GM12875 (cell line): ENCODE data around the gene PGLYRP3.
"Not testable (repeated sequence)": the region's sequence is repeated elsewhere in the genome, so short reads cannot be mapped to it uniquely, and the experiment has no call there.

ENCODE experiments used
- H3K4me3 ChIP-seq: one replicate; pipeline ENCODE4 v1.5.1; 2011; ENCODE audit warnings: low read depth, low read length, control low read depth
- CTCF ChIP-seq: IDR thresholded peaks from 2 replicates; pipeline ENCODE4 v1.5.1; 2011; ENCODE audit warnings: low read depth, mild to moderate bottlenecking, control low read depth, inconsistent platforms, low read length, moderate library complexity, borderline replicate concordance; ENCODE audit not compliant: insufficient read depth

Gene PGLYRP3

GRCh38 chr1:153322568-153322967 lies 9.8 kb upstream of the PGLYRP3 start:
- TF ChIP-seq CTCF = no peak
- H3K4me3 ChIP-seq = no peak overlapping the region

- H3K4me3 ChIP-seq = not testable (repeated sequence)
Observed at GRCh38 chr1:153318145-153318544, 5.4 kb upstream of the PGLYRP3 start.

- not testable (repeated sequence) for H3K4me3 ChIP-seq
Observed at GRCh38 chr1:153316013-153316412, 3.3 kb upstream of the PGLYRP3 start.

GRCh38 chr1:153314388-153314787 lies 1.6 kb upstream of the PGLYRP3 start:
- not testable (repeated sequence) for H3K4me3 ChIP-seq

GRCh38 chr1:153313288-153313687 lies 536 bp upstream of the PGLYRP3 start:
- no peak for TF ChIP-seq CTCF

GRCh38 chr1:153310526-153310925 lies 2.2 kb downstream of the PGLYRP3 start:
- no peak for TF ChIP-seq CTCF
- H3K4me3 ChIP-seq = no peak overlapping the region

More at GRCh38 chr1:153313288-153313687, 536 bp upstream of the PGLYRP3 start:
- no peak overlapping the region for H3K4me3 ChIP-seq

GRCh38 chr1:153309441-153309840 lies 3.3 kb downstream of the PGLYRP3 start:
- H3K4me3 ChIP-seq = no peak overlapping the region
- TF ChIP-seq CTCF = no peak

- no peak overlapping the region for H3K4me3 ChIP-seq
- no peak for TF ChIP-seq CTCF
Observed at GRCh38 chr1:153308540-153308939, 4.2 kb downstream of the PGLYRP3 start.

- H3K4me3 ChIP-seq = no peak overlapping the region
- no peak for TF ChIP-seq CTCF
Observed at GRCh38 chr1:153307221-153307600, 5.5 kb downstream of the PGLYRP3 start.
